GM18505 (cell line): Measurements from ENCODE around the gene COMMD1.
"Not testable (repeated sequence)": the region's sequence is repeated elsewhere in the genome, so short reads cannot be mapped to it uniquely, and the experiment has no call there.

ENCODE experiments used
- ATAC-seq: cut with Tn5 transposase; IDR thresholded peaks from one replicate; pipeline ENCODE4 v1.9.1; 2021; ENCODE audit not compliant: unreplicated experiment
- POLR2A ChIP-seq: IDR thresholded peaks from 4 replicates; pipeline ENCODE4 v1.6.1; 2011; ENCODE audit warnings: borderline replicate concordance; ENCODE audit not compliant: insufficient read depth, insufficient read length; ENCODE audit errors: extremely low read depth

The COMMD1 gene

DNA sequence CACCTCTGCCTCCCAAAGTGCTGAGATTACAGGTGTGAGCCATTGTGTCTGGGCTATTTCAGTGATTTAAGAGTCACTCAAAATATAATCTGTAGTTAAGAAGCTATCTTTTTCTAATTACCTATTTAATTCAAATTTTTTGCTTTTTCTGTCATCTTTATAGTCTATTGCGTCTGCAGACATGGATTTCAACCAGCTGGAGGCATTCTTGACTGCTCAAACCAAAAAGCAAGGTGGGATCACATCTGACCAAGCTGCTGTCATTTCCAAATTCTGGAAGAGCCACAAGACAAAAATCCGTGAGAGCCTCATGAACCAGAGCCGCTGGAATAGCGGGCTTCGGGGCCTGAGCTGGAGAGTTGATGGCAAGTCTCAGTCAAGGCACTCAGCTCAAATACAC lies 95.1 kb downstream of the COMMD1 start:
- ATAC-seq: no peak

DNA sequence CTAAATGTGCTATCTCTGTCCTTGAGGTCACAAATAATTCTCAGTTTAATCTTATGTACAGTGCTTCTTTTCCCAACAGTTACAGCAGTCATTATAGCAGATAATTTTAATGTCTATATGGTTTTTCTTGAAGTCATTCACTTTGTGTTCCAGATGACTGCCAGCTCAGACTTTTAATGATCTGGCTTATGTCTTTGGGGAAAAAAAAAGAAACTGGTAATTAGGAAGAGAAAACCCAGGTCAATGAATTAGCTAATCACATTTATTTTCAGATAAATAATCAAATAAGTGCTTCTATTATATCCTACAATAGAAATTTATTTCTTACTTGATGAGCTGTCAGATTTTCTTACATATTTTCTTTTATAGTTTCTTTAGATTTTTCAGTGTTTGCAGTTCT lies 96.0 kb downstream of the COMMD1 start:
- TF ChIP-seq POLR2A: no peak
- no peak for ATAC-seq

More for the DNA sequence above, 95.1 kb downstream of the COMMD1 start:
- no peak for TF ChIP-seq POLR2A

DNA sequence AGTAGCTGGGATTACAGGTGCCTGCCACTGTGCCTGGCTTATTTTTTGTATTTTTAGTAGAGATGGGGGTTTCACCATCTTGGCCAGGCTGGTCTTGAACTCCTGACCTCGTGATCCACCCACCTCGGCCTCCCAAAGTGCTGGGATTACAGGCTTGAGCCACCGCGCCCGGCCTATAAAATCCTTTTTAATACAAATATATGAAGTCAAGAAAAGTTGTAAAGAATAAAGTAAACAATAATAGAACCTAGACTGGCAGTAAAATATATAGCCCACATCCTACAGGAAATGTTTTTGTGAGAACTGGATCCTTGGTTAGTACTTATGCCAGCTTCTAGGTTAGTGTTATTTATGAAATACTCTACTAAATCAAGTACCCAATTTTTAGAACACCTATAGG lies 99.0 kb downstream of the COMMD1 start:
- not testable (repeated sequence) for ATAC-seq

DNA sequence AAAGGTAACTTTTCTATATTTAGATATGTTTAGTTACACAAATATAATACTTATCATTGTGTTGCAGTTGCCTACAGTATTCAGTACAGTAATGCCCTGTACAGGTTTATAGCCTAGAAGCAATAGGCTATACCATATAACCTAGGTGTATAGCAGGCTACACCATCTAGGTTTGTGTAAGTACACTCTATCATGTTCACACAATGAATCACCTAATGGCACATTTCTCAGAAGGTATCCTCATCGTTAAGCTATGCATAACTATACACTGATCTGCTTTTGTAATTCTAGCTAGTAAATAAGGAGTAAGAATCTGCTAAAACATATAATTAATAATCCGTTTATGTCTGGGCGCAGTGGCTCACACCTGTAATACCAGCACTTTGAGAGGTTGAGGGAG lies 102.1 kb downstream of the COMMD1 start:
- TF ChIP-seq POLR2A: no peak
- ATAC-seq: no peak

DNA sequence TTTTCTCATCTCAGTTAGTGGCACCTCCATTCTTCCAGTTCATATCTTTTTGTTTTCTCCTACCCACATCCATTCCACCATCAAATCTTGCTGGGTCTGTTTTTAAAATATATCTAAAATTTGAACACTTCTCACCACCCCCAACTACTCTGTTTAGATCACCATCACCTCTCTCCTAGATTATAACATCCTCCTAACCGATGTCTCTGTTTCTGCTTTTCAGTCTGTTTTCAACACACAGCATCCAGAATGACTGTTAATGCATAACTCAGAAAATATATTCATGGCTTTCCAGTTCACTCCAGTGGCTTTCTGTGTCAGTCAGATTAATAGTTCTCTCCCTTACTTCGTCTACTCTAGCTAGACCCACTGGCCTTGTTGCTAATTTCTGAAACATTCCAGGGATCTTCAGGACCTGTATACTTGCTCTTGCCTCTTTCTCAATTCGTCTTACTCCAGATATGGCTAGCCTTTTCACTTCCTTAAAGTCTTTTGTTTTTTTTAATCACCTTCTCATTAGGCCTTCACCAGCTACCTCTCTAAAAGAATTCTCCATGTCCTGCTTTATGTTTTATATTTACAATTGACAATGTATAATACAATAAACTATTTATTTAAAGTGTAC lies 105.3 kb downstream of the COMMD1 start:
- no peak for ATAC-seq
- no peak for TF ChIP-seq POLR2A

DNA sequence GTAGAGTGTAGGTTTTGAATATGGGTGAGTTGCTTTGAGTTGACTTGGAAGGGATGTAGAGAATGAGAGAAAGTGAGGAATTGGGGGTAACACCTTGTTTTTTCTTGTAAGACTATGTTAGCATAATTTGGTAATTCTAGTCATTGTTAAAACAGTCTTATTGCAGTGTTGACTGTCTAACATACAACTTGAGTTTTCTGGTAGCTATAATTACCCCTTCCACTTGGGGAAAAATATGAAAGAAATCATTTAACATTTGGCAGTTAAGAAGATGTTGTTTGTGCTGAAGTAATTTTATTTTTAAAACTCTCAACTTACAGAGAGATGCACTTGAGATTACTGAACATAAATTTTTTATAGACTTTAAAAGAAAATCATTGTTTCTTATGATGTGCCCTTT lies 108.2 kb downstream of the COMMD1 start:
- ATAC-seq: no peak
- TF ChIP-seq POLR2A: no peak

DNA sequence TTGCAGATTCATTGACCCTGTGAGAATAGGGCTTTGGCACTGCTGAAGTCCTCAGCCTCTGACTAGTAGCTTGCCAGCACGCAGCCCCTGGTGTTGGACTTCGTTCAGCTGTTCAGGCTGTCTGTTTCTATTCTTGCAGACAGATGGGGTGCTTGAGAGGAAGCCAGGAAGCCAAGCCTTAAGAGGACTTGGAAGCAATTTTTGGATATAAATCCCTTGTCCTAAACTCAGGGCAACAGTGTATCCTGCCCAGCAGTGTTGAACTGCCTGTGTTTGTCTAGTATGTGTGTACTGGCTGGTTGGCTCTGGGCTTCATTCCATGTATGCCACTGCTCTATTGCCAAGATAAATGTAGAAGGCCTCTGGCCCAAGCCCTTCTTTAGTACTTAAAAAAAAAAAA lies 108.6 kb downstream of the COMMD1 start:
- ATAC-seq: no peak
- TF ChIP-seq POLR2A: no peak

DNA sequence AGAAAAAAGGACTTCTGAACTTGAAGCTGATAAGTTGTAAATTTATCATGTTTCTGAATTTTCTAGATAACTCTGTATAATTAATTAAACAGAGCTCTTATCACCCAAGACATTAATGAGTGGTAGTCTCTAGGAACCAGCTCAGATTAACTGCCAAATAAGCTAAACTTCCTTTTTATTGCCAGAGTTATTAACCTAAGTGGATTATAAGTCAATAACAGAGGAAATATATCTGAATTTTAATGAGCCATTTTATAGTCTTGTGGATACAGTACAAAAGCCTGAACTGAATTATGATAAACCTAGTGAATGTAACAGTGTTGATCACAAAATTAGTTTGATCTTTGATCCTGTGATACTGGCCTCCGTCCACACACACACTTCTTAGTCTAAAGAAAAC lies 111.5 kb downstream of the COMMD1 start:
- TF ChIP-seq POLR2A: no peak
- ATAC-seq: no peak

DNA sequence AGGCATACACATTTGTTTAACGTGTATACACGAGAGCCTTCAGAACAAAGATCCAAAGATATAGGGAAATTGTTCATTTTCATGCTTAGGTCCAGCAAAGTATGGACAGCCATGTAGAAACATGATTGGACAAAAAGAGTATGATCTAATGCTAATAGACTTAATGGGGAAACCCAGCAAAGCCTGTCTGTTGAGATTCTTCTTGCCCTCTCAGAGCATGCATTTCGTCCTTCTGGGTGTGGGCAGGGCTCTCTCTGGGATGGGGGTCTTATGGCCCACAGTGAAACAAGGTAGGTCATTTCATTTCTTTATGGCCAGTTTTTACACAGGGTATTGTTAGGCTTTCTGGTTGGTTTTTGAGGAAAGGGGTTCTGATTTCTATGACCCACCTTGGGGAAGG lies 124.4 kb downstream of the COMMD1 start:
- ATAC-seq: no peak
- TF ChIP-seq POLR2A: no peak

DNA sequence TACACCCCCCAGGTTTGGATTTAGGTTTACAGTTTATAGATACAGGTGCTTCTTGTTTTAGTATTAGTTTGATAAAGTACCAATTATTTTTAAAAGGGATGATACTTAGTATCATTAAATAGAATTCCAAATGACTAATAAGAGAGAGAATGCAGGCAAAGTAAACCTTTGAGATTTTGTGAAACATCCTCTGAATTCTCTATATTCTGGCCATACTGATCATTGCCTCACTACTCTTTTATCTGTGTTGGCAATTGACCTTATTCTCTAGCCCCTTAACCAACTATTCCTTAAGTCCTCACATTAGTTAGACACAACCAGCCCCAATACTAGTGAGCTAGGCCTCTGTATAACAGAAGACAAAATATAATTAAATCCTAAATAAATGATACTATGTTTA lies 125.4 kb downstream of the COMMD1 start:
- ATAC-seq: no peak
- TF ChIP-seq POLR2A: no peak

DNA sequence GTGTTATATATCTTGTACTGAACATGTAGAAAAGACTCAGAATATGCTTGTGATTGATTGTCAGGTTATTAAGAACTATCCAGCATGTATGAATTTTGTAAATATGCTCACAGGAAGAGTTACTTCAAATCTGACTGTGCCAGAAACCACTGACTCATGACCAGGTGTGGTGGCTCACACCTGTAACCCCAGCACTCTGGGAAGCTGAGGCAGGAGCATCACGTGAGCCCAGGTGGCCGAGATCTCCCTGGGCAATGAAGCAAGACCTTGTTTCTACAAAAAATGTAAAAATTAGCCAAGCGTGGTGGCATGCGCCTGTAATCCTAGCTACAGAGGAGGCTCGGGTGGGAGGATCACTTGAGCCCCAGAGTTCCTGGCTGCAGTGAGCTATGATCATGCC lies 126.6 kb downstream of the COMMD1 start:
- no peak for TF ChIP-seq POLR2A
- ATAC-seq: no peak

DNA sequence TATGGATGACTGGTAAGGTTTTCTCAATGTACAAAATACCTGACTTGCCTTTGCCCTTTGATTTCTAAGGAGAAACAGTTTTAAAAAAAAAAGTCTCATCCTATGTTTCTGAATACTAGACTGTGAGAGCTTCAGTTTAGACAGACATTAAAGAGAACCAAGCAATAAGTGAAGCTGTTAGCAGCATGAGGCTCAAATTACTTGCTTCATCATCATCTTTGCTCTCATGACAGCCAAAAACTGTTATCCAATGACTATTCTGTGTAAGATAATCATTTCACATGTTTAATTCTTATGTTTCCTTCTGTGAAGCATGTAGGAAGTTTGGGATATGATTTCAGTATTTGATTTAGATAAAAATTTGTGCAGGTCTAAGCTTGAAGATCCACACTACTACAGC lies 129.2 kb downstream of the COMMD1 start:
- no peak for ATAC-seq
- TF ChIP-seq POLR2A: no peak

DNA sequence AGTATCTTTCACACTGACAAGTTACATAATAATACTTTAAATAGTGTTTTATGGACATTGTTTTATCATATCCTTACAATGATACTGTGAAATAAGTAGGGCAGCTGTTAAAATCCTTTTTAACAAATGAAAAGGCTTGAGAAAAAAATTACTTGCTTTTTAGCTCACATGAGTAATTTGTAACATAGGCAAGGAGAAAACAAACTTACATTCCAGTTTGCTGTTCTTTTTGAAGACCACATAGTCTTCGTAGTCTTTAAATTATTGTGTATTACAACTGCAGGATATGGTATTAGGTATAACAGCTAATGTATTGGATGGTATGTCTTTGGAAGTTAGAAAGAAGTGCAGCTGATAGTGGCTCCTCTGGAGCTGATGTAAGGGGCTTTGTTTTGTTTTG lies 130.8 kb downstream of the COMMD1 start:
- TF ChIP-seq POLR2A: no peak
- no peak for ATAC-seq

DNA sequence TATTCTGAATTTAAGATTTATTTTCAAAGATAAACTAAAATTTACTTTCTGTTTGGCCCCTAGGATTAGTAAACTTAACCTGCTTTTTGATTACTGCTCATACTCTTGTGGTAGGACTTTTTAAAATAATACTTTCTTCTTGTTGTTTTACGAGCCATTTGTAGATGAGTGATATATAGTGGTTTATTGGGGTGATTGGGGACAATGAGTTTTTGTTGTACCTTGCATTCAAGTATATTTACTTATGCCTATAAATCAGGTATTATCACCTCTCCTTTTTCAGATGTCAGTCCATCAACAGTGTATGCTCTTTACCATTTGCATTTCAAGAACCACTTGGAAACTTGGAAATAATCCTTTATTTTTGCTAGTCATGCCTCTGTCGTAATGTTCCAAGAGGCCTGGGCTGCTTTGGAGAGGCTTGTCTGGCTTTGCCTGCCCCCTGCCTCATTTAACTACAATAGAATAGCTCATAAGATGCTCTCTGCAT lies 131.3 kb downstream of the COMMD1 start:
- ATAC-seq: no peak

DNA sequence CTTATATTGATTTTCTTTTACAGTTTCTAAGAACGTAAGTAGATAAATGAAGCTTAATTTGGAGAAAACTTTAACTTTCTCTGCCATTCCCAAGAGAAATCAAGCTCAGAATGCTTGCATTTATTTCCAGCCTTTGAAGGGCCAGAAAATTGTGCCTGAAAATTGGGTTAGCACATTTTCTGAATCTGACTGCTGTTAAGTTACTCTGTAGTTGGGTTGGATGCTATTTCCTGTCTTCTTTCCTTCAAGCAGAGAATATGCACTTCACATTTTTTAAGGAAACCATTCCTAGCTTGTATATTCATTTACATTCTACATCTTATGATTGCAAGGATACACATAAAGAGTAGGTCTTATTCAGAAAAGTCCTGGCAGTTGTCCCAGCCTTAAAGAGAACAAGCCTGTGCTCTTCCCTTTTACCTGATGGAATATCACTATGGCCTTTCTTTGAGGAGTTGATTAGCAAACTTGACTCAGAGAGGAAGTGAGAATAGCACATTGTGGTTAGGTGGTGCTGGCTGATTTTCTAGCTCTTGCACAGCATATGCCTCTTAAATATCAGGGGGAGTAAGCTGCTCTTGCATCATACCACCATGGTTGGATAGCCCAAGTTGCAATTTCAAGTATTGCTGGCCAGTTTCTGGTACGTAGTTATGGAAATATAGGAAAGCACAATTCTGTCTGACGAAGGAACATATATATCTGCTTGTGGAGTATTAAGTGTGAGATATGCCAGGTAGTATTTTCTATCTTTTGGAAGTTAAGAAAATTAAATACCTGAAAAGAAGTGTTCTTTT lies 133.7 kb downstream of the COMMD1 start:
- no peak for TF ChIP-seq POLR2A
- ATAC-seq: peak; percentile 94

More for the DNA sequence above, 131.3 kb downstream of the COMMD1 start:
- TF ChIP-seq POLR2A: no peak

DNA sequence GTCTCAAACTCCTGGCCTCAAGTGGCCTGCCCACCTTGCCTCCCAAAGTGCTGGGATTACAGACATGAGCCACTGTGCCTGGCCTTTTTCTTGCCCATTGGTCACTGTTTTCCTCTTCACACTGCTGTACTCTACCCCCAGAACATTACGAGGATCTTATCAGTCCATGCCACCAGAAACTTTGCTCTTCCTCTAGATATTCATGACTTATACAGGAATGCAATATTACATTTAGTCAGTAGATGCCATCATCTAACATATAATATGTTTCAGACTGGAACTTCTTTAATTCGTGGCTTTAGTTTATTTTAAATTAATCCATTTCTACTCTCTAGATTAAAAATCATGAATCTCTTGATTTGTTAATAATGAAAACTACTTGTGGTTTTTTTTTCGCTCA lies 135.5 kb downstream of the COMMD1 start:
- TF ChIP-seq POLR2A: no peak
- ATAC-seq: no peak

DNA sequence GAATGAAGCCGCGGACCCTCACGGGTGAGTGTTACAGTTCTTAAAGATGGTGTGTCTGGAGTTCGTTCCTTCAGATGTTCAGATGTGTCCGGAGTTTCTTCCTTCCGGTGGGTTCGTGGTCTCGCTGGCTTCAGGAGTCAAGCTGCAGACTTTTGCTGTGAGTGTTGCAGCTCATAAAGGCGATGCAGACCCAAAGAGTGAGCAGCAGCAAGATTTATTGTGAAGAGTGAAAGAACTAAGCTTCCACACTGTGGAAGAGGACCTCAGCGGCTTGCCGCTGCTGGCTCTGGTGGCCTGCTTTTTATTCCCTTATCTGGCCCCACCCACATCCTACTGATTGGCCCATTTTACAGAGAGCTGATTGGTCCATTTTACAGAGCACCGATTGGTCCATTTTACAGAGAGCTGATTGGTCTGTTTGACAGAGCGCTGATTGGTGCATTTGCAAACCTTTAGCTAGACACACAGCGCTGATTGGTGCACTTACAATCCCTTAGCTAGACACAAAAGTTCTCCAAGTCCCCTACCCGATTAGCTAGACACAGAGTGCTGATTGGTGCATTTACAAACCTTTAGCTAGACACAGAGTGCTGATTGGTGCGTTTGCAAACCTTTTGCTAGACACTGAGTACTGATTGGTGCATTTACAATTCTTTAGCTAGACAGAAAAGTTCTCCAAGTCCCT lies 136.4 kb downstream of the COMMD1 start:
- not testable (repeated sequence) for ATAC-seq
